GM19463 (cell line): ENCODE results near the gene PIK3R1.

Experiments
- ATAC-seq: cut with Tn5 transposase; IDR thresholded peaks from one replicate; pipeline ENCODE4 v1.9.1; 2021; ENCODE audit warnings: mild to moderate bottlenecking, moderate library complexity; ENCODE audit not compliant: unreplicated experiment

PIK3R1 gene

DNA sequence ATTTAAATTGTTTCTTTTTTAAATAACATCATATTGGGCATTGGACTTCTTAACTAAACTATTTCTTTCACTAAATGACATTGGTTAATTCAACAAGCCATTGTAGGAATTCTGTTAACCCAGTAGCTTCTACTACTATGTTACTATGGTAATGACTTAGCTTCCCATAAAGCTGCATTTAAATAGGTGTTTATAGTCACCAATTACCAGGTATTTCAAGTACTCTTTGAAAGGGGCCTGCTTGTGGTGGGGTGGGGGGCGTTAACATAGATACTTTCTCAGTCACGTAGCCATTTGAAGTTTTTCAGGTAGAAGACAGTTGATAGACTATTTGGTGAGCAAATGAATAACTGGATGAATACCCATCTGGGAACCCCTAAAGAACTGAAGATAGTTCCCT lies 34.0 kb downstream of the PIK3R1 start:
- no peak for ATAC-seq

DNA sequence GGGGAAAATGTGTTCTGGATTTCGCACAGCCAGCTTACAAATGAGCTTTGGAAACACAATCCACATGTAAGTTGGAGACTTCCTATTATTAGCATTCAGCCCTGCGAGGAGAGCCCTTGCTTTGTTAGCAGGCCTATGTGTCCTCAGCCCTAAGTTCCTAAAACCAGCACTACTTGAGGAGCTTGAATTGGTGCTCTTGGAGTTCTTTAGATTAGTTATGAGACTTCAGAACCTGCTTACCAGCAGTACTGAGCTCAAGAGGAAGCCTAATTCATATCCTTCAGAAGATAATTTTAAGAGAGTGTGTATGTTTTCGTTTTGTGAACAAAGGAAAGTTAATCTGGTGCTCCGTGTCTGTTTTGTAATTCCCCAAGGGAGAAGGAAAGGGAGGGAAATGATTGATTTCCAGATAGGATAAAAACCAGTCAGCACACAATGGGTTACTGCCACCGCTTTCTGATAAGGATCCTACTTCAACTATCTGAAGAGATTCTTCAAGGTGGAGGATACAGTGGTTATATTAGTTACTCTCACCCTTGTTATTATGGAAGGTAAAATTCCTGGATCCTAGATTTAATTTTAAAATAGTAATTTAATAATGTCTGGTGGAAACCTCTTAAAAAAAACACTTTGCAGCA lies 35.2 kb downstream of the PIK3R1 start:
- ATAC-seq = no peak

DNA sequence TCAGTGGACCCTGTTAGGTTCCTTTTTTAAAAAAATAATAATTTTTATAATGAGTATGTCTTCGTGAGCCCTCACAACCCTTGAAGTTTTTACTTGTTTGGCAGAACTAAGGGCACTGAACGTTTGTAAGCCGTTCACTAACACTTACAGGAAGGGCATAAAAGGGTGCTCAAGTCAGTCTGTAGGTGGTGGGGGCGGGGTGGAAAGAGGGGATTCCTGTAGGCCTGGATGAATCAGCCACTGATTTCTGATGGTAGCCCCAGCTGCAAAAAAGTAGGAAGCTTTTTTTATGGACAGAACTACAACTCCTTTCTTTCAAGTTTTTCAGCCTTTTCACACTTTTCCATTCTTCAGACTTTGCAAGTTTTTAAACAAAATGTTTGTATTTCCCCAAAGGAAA lies 35.8 kb downstream of the PIK3R1 start:
- ATAC-seq = no peak

DNA sequence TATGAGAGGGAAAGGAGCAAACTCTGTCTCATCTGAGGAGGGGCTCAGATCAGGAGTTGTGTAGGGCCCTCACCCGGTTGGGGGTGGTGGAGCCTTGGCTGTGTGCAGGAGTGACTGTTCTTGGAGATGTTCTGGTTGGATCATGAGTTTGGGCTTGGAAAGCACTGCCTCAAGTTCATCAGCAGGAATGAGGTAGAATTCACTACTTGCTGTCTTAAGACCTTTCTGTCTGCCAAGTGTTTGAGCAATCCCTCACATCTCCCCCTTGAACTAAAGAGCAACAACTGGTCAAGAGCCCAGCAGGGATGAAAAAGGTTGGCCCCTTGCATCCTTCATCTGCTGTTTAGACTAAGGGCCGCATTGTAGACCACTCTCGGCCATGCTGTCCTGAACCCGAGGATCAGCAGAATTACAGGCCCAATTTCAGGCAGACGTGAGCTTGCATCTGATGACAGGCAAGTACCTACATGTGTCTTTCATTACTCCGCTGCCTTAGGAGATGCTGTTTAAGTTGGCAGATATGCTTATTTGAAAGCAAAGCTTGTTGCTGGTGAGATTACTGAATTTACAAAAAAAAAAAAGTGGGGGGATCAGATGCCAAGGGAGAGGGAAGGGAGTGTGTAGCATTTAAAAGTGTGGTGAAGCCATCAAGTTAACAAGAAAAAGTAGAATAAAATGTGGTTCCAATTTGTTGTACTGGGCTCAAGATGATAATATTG lies 36.4 kb downstream of the PIK3R1 start:
- no peak for ATAC-seq

DNA sequence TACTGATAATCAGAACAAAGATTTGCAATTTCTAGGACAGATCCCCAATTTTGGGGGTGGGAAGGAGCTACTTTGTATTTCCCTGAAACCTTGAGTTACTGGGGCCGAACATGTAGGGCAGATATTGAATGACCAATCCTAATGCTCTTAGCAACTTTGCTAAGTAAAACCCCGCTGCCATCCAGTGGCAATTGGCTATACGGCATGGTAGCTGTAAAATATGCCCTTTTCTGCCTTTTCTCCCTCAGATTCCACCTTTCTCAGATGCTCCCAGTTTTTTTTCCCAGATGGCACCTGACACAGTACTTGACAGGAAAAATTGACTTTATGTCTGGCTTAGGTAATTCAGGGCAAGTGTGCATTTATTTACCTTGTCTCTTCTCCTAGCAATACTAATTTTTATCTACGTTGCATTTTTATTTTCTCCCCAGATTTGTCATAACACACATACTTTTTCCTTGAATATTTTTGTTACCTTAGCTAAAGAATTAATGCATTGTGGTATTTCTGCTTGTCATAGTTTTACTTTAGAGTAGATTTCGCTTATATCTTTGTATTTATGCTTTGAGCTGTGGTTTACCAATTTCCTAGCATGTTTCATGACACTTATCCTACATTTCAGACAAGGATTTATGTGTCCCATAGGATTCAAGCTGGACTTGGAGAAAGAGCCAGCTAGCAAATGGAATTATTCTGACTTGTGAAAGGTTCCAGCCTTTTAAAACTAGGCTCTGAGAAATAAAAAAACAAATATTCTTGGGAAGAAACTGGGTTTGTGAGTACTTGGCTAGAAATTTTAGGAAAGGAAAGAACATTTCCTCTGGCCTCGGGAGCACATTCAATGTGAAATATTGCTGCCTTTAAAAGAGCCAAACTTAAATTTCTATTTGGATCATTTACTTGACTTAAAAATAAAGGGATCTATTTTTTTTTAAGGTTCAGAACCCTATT lies 37.4 kb downstream of the PIK3R1 start:
- ATAC-seq = peak; percentile 67

DNA sequence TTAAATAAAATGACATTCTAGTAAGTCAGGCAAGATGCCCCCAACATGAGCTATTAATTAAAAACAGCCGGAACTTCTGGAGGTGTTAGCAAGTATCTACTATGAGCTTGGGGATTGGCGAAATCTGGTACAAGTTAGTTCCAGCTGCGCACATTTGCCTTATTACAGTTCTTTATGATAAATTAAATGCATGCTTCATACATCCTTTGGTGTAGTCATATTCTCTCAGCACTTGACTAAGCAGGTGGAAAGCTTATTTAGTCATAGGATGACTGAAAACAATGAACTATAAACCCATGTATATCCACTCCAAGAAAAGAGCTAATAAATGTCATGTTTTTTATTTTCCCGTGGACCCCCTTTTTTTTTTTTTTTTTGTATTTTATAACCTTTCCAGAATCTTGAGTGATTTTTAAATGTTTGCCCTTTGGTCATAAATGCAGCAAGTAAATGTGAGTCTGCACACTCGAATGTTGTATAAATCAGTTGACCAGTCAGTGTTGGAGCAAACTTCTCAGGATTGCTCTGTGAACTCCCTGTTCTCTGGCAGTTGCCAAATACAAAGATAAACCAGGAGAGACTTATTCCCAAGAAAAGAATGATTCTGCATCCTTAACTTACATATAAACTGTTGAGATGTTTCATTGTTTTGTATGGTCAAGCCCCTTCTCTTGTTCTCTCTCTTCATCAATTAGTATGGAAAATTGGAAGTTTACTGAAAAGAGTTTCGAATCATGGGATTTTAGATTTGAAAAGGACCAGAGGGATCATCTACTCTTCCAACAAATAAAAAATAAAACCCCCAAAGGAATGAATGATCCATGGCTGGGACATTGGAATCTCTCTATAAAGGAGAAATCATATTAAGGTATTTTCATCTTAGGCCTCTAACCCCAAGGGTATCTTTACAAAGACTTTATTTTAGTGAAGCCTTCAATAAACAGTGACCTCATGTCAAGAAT lies 38.3 kb downstream of the PIK3R1 start:
- ATAC-seq = no peak

DNA sequence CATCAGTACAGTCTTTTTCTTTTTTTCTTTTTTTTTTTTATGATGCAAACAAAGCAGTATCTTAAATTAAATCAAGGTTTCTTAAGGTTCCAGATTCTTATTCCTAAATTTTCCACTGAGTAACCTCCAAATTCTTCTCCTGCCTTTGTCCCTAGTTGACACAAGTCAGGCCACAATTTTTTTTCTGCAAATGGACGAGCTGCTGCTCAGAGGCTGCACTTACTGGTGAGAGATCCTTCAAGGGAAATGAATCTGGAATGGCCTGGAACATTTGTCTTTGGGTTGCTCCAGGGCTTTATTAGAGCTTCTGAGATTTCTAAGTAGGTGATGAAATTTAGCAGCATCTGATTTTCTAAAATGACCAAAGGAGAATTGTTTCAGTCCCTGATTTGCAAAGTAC lies 39.3 kb downstream of the PIK3R1 start:
- ATAC-seq = no peak

- no peak for ATAC-seq
These were observed 40.0 kb downstream of the PIK3R1 start for GRCh38 chr5:68255305-68256120.

DNA sequence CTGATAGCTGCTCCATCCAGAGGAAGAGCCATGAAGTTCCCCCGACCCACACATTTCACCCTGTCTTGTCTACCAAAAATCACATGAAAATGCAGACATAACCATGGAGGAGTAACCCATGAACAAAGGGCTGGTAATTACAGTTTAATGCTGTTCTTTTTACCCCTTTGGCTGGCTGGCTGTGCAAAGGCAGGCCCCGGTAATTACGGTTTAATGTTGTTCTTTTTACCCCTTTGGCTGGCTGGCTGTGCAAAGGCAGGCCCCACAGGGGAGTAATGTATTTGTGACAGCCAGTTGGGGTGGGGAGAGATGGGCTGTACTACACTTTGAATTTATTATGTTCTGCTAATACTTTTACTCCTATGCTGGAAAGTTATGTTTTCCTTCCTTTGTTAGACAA lies 41.7 kb downstream of the PIK3R1 start:
- no peak for ATAC-seq

DNA sequence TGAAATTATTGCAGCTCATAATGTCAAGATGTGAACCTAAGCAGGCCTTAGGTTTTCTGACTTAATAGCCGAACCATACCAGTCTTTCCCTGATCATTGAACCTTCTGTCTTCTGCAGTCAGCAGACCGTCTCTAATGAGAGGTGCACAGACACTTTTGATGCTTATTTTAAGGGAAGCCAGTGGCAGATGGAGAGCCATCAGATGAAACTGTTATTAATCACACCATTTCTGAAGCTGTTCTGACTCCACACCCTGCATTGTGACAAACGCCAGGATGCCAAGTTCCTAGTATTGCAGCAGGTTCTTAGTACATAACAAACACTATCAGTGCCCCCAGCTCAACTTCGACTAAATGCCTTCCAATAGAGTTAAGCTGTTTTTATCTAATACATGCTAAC lies 43.0 kb downstream of the PIK3R1 start:
- ATAC-seq = no peak

- ATAC-seq = no peak
These were observed 44.1 kb downstream of the PIK3R1 start for GRCh38 chr5:68259700-68260099.

DNA sequence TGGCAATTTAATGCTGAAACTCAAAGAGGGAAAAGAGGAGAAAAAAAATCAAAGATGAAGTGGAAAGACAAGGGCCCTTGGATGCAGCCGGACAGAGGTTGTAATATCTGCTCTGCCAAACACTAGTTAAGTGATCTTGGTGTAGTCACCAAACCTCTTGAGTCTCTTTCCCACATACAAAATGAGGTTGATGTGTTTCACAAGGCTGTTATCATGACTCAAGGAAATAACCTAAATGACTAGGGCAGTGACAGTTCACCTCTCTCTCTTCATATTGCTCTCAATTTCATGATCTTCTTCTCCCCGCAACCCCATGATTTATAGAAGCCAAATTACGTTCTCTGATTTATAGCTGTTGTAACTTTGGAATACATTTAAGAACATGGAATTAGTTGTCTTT lies 44.9 kb downstream of the PIK3R1 start:
- peak; percentile 38 for ATAC-seq

- no peak for ATAC-seq
These were observed 45.6 kb downstream of the PIK3R1 start for GRCh38 chr5:68261169-68261568.

- ATAC-seq = no peak
These were observed 46.1 kb downstream of the PIK3R1 start for GRCh38 chr5:68261569-68262065.

DNA sequence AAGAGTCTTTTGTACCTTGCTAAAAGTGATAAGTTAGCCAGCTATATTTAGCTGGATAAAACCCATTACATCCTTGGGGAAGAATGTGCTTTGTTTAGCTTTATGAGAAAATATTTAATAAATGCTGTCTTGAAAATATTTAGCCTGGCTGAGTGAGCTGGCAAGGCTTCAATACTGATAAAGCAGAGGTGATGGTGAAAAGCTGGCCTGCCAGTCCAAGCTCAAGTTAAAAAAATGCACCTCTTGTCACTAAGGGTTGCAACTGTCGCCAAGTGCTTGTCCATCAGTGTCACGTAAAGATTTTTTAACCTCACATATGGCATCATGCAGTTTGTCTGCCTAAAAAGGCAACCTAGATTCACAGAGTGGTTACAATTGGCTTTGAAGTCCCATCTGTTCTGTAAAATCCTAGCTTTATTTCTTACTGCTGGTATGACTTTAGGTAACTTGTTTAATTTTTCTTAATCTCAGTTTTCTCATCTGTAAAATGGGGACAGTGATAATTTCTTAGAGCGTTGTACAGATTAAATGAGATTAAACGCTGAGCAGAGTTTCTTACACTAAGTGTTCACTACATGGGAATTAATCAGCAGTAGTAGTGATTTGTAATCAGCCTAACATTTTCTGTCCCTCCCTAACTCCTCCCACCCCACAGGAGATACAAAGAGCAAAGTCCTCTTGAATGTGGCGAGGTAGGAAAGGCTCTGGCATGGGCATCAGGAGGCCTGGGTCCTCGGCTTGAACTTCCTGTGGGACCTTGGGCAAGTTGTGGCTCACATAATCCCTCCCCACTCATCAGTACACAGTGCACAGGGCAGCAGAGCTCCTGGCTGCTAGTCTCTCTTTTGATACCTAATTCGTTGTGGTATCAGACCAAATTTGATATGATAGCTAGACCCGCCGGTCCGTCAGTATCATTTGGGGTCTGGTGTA lies 48.7 kb downstream of the PIK3R1 start:
- no peak for ATAC-seq

GRCh38 chr5:68265347-68265746 lies 49.8 kb downstream of the PIK3R1 start:
- no peak for ATAC-seq

DNA sequence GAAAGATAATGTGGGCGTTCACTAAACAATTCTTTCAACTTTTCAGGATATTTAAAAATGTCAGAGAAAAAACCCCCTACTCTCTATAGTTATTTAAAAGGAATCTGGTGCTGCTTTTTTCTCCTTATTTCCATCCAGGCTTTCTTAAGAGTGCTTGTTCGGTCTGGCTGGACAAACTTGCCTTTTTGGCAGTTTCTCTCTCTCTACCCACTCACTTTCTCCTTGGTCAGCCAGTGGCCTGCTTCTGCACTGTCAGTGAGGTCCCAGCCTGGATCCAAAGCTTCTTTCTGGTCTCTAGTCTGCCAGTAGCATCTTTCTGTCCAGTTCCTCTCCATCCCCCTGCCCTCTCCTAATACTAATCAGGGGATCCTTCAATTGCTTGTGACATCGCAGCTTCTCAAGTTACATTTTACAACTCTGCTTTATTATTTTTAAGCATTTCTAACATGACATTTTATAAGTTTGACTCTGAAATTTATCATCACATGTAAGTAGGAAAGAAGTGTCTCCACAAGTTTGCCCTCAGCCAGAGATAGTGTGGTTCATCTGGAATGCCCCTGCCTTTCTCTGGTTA lies 50.4 kb downstream of the PIK3R1 start:
- ATAC-seq = no peak

GRCh38 chr5:68266457-68266856 lies 50.9 kb downstream of the PIK3R1 start:
- no peak for ATAC-seq
